HL-60 (cell line): Measurements from ENCODE around the gene PRKX.

Experiments used
- DNase-seq, 2 experiments: peaks; one replicate each; pipeline ENCODE4 v3.0.0-alpha.2; 2010 to 2020; ENCODE audit warnings: low read depth in 1 of 2, low spot score in 1 of 2
- H3K27ac ChIP-seq: fragments of 250-450 bp; sonication (Bioruptor Pico); replicated peaks from 2 replicates; pipeline ENCODE4 v1.5.1; 2020; ENCODE audit warnings: mild to moderate bottlenecking, moderate library complexity
- H3K27me3 ChIP-seq: fragments of 250-450 bp; sonication (Bioruptor Pico); 2 replicates; pipeline ENCODE4 v1.5.1; 2021; ENCODE audit warnings: mild to moderate bottlenecking, moderate library complexity; ENCODE audit not compliant: insufficient read depth, poor library complexity, severe bottlenecking
- H3K4me3 ChIP-seq: replicated peaks from 2 replicates; pipeline ENCODE4 v1.5.1; 2011; ENCODE audit warnings: mild to moderate bottlenecking, control low read depth, low read length; ENCODE audit not compliant: insufficient read depth
- CTCF ChIP-seq: IDR thresholded peaks from one replicate; pipeline ENCODE4 v1.5.1; 2011; ENCODE audit warnings: low read length, control low read depth, inconsistent platforms; ENCODE audit not compliant: insufficient read depth
- GABPA ChIP-seq: IDR thresholded peaks from 2 replicates; pipeline ENCODE4 v1.6.1; 2012; ENCODE audit warnings: low read depth
- POLR2AphosphoS5 ChIP-seq: IDR thresholded peaks from 2 replicates; pipeline ENCODE4 v1.6.1; 2012; ENCODE audit warnings: low read depth
- SPI1 ChIP-seq: IDR thresholded peaks from 2 replicates; pipeline ENCODE4 v1.6.1; 2012; ENCODE audit warnings: low read depth, mild to moderate bottlenecking, borderline replicate concordance
- TF ChIP-seq, protein P1 (sequence below): IDR thresholded peaks from 2 replicates; pipeline ENCODE4 v1.6.1; 2012; ENCODE audit warnings: low read depth; ENCODE audit not compliant: insufficient replicate concordance

Gene PRKX

GRCh38 chrX:3659761-3660160, 53.7 kb downstream of the PRKX start:
- TF ChIP-seq GABPA (no peak), POLR2AphosphoS5 (no peak), CTCF (no peak), SPI1 (no peak)
- TF ChIP-seq, protein P1, sequence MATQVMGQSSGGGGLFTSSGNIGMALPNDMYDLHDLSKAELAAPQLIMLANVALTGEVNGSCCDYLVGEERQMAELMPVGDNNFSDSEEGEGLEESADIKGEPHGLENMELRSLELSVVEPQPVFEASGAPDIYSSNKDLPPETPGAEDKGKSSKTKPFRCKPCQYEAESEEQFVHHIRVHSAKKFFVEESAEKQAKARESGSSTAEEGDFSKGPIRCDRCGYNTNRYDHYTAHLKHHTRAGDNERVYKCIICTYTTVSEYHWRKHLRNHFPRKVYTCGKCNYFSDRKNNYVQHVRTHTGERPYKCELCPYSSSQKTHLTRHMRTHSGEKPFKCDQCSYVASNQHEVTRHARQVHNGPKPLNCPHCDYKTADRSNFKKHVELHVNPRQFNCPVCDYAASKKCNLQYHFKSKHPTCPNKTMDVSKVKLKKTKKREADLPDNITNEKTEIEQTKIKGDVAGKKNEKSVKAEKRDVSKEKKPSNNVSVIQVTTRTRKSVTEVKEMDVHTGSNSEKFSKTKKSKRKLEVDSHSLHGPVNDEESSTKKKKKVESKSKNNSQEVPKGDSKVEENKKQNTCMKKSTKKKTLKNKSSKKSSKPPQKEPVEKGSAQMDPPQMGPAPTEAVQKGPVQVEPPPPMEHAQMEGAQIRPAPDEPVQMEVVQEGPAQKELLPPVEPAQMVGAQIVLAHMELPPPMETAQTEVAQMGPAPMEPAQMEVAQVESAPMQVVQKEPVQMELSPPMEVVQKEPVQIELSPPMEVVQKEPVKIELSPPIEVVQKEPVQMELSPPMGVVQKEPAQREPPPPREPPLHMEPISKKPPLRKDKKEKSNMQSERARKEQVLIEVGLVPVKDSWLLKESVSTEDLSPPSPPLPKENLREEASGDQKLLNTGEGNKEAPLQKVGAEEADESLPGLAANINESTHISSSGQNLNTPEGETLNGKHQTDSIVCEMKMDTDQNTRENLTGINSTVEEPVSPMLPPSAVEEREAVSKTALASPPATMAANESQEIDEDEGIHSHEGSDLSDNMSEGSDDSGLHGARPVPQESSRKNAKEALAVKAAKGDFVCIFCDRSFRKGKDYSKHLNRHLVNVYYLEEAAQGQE: no peak
- Histone ChIP-seq H3K27me3 (no peaks in the 10 kb centered on the region), H3K4me3 (no peak overlapping the region), H3K27ac (peak overlapping the region; percentile 10; the same call in 1 of the 2 replicates)
- DNase-seq: no peak

DNA sequence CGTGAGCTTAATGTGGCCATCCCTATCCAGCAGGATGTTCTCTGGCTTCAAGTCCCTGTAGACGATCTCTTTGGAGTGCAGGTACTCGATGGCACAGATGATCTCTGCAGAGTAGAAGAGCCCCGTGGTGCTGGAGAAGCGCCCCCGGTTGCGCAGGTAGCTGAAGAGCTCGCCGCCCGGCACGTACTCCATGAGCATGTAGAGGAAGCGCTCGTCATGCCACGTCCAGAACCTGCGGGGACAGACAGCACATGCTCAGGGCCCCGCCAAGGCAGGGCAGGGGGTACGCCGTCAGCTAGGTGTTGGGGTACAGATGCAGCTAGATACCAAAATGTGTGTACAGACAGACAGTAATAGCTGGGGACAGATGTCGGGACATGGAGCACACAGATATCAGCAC, 58.3 kb downstream of the PRKX start:
- H3K4me3 ChIP-seq: no peak overlapping the region
- H3K27ac ChIP-seq: no peak overlapping the region
- no peaks in the 10 kb centered on the region for H3K27me3 ChIP-seq
- no peak for TF ChIP-seq GABPA
- TF ChIP-seq, protein P1: no peak
- no peak for DNase-seq

- TF ChIP-seq, protein P1: no peak
- no peak for TF ChIP-seq CTCF
- no peak for TF ChIP-seq GABPA
- TF ChIP-seq SPI1: no peak
- TF ChIP-seq POLR2AphosphoS5: no peak
- no peaks in the 10 kb centered on the region for H3K27me3 ChIP-seq
Measured at GRCh38 chrX:3653111-3653510, 60.3 kb downstream of the PRKX start.

DNA sequence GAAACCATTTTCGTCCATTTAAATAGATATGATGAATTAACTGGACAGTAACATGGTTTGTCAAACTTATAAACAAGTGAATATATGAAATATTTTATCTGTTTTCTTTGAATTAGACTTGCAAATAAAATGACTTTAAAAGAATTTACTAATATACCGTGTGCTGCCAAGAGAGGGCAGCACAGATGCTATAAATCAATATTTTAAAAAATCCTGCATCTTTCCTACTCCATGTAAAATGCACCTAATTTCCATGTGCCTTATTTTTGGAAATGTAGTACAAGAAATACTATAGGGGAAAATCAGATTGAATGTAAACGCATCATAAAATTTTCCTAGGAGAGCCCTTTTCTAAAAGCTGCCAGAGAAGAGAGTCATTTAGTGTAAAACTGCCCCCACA, 62.2 kb downstream of the PRKX start:
- TF ChIP-seq SPI1 (no peak), POLR2AphosphoS5 (no peak), GABPA (no peak), CTCF (no peak)
- TF ChIP-seq, protein P1: no peak
- DNase-seq: no peak
- no peak overlapping the region for H3K4me3 ChIP-seq
- H3K27me3 ChIP-seq: no peaks in the 10 kb centered on the region
- H3K27ac ChIP-seq: no peak overlapping the region

More at GRCh38 chrX:3653111-3653510, 60.3 kb downstream of the PRKX start:
- no peak for DNase-seq
- Histone ChIP-seq H3K4me3 (no peak overlapping the region), H3K27ac (no peak overlapping the region)
